Measurements from ENCODE around the gene MLXIPL. TPM values are rescaled to one million over a fixed set of nuclear protein-coding genes. Genes with fewer than 3 reads are reported as not detected.

The MLXIPL gene
- total RNA-seq, 1 experiment from 2014 or later: 6.1 TPM

GRCh38 chr7:73573276-73573675 is 51.0 kb downstream of the MLXIPL start:
- WGBS (ENCODE audit: extremely low coverage, insufficient read length, low lambda C conversion rate): no CpG with 5 or more reads among the region's 9 CpGs
- no peak for TF ChIP-seq CTCF (conservative IDR thresholded peaks at IDR 0.05)
- H3K4me1 Mint-ChIP-seq: peaks cover 8 to 13% of the 10 kb centered on the region in 2 experiments
- Histone ChIP-seq H3K4me2 (ENCODE audit: insufficient read depth, insufficient read length, low read length) (no peak overlapping the region), H3K56ac (ENCODE audit: insufficient read length, low read depth, low read length) (no peak overlapping the region), H3K23me2 (ENCODE audit: insufficient read length, low read depth, low read length, poor library complexity, severe bottlenecking) (peaks cover 4% of the 10 kb centered on the region), H3K79me2 (ENCODE audit: insufficient read depth, low read length) (no peaks in the 10 kb centered on the region), H2BK12ac (ENCODE audit: insufficient read length, low read depth, low read length) (no peak overlapping the region), H3K23ac (ENCODE audit: insufficient read length, low read depth, low read length) (no peak overlapping the region), H4K8ac (replicated peaks; ENCODE audit: insufficient read length, low read depth, low read length) (no peak overlapping the region), H3K27me3 (ENCODE audit: insufficient read depth, low read length) (no peaks in the 10 kb centered on the region), H3K4me1 (ENCODE audit: insufficient read depth, low read length) (no peaks in the 10 kb centered on the region), H4K91ac (ENCODE audit: insufficient read length, low read depth, low read length) (no peak overlapping the region), H2BK5ac (ENCODE audit: insufficient read length, low read length) (no peak overlapping the region), H2AFZ (ENCODE audit: low read length) (no peak overlapping the region), H2BK20ac (ENCODE audit: low read depth, low read length, poor library complexity, severe bottlenecking) (no peak overlapping the region), H2BK15ac (ENCODE audit: low read depth, low read length) (no peak overlapping the region), H3K27ac (ENCODE audit: insufficient read length, low read depth, low read length) (no peak overlapping the region), H4K20me1 (ENCODE audit: control insufficient read depth, insufficient read depth, insufficient read length) (no peaks in the 10 kb centered on the region), H2BK120ac (ENCODE audit: low read depth, low read length, poor library complexity, severe bottlenecking) (no peak overlapping the region), H3K4ac (ENCODE audit: low read depth, low read length) (no peak overlapping the region), H3K18ac (ENCODE audit: insufficient read length, low read depth, low read length) (no peak overlapping the region), H3T11ph (ENCODE audit: low read length) (no peak overlapping the region), H3K14ac (ENCODE audit: insufficient read depth, low read length) (no peak overlapping the region), H3K9ac (ENCODE audit: extremely low read depth, insufficient read length, low read length) (no peak overlapping the region), H3K79me1 (ENCODE audit: insufficient read depth, low read depth, low read length, poor library complexity, severe bottlenecking) (no peaks in the 10 kb centered on the region), H3K9me3 (ENCODE audit: control insufficient read depth, low read depth, low read length) (no peaks in the 10 kb centered on the region), H2AK5ac (ENCODE audit: insufficient read length, low read length) (no peak overlapping the region), H4K5ac (ENCODE audit: insufficient read length, low read depth, low read length) (no peak overlapping the region)
- H3K4me3 Mint-ChIP-seq: no peak overlapping the region
- H3K9me3 Mint-ChIP-seq: no peaks in the 10 kb centered on the region
- H3K27me3 Mint-ChIP-seq (ENCODE audit: low read depth): peaks cover 7% of the 10 kb centered on the region
- H3K27ac Mint-ChIP-seq: no peak overlapping the region
- peaks cover 31 to 67% (median 63%) of the 10 kb centered on the region in 3 experiments; a peak in 6 of 7 replicates for H3K36me3 Mint-ChIP-seq (ENCODE audit: insufficient read depth in 1 of 3, low read depth in 3 of 3)
- no peak for DNase-seq

Data from H9 (cell line).